Fibroblast of the aortic adventitia (primary cell): ENCODE measurements around the gene TSHZ2. TPM values are rescaled to one million over a fixed set of nuclear protein-coding genes. Genes with fewer than 3 reads are reported as not detected.

ENCODE experiments used
- DNase-seq: peaks from one replicate; pipeline ENCODE4 v3.0.0-alpha.2; 2010; ENCODE audit warnings: low read depth
- H3K4me3 ChIP-seq: 2 replicates; pipeline ENCODE4 v1.5.1; 2011; ENCODE audit warnings: low read depth, mild to moderate bottlenecking, control low read depth, low read length, moderate library complexity
- total RNA-seq: library from RNA; depleted of rRNA; stranded (reverse); fragments of >200 nt; gene quantifications from 2 replicates; pipeline ENCODE4 v1.2.3, GENCODE V29; 2012; ENCODE audit warnings: low replicate concordance
- TF ChIP-seq, protein P1 (sequence below): IDR thresholded peaks from 2 replicates; pipeline ENCODE4 v1.5.1; 2011; ENCODE audit warnings: mild to moderate bottlenecking, low read length, control low read depth, inconsistent platforms; ENCODE audit not compliant: insufficient read depth

Gene TSHZ2
- total RNA-seq, 1 donor: 6.9 TPM

- no peak overlapping the region for H3K4me3 ChIP-seq
- TF ChIP-seq, protein P1, sequence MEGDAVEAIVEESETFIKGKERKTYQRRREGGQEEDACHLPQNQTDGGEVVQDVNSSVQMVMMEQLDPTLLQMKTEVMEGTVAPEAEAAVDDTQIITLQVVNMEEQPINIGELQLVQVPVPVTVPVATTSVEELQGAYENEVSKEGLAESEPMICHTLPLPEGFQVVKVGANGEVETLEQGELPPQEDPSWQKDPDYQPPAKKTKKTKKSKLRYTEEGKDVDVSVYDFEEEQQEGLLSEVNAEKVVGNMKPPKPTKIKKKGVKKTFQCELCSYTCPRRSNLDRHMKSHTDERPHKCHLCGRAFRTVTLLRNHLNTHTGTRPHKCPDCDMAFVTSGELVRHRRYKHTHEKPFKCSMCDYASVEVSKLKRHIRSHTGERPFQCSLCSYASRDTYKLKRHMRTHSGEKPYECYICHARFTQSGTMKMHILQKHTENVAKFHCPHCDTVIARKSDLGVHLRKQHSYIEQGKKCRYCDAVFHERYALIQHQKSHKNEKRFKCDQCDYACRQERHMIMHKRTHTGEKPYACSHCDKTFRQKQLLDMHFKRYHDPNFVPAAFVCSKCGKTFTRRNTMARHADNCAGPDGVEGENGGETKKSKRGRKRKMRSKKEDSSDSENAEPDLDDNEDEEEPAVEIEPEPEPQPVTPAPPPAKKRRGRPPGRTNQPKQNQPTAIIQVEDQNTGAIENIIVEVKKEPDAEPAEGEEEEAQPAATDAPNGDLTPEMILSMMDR: no peak
- no peak for DNase-seq
These were observed 307.6 kb downstream of the TSHZ2 start for GRCh38 chr20:53279735-53280134.

- TF ChIP-seq, protein P1: no peak
- no peak for DNase-seq
These were observed 309.5 kb downstream of the TSHZ2 start for GRCh38 chr20:53281557-53282117.

GRCh38 chr20:53282217-53282955, 310.2 kb downstream of the TSHZ2 start:
- DNase-seq: no peak
- H3K4me3 ChIP-seq: no peak overlapping the region
- TF ChIP-seq, protein P1: no peak

More at GRCh38 chr20:53281557-53282117, 309.5 kb downstream of the TSHZ2 start:
- H3K4me3 ChIP-seq: no peak overlapping the region

DNA sequence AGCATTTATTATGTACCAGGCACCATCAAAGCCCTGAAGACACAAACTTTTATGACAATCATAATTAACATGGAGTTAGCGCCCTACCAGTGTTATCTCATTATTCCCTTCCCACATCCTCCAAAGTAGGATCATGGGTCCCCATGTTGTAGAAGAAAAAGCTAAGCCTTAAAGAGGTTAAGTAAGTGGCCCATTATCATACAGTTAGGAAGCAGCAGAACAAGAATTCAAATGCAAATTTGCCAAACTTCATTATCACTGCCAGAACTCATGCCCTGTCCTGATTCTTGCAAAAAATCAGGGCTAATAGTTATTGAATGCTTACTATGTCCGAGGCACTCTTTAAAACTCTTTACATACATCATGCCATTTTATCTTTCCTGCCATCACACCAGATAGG, 310.9 kb downstream of the TSHZ2 start:
- DNase-seq: no peak
- no peak overlapping the region for H3K4me3 ChIP-seq
- TF ChIP-seq, protein P1: no peak

- TF ChIP-seq, protein P1: no peak
- DNase-seq: no peak
- H3K4me3 ChIP-seq: no peak overlapping the region
These were observed 311.4 kb downstream of the TSHZ2 start for GRCh38 chr20:53283597-53283996.

DNA sequence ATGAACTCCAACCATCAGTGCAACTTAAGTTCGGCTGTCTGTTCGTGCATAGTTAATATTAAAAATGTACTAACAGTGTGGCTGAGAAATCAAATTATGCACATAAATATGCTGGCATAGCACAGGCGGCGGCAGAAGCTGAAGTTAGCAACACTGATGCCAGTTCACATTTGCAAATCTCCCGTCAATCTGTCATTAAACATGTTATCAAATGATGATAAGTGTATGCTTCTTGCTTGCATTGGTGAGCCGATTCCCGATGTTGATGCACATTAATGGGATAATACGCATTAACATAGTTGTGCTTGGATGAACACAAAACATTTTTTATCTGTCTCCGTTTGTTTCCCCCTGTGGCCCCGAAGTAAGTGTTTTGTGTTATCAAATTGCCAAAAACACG, 312.1 kb downstream of the TSHZ2 start:
- no peak for DNase-seq
- TF ChIP-seq, protein P1: no peak
- H3K4me3 ChIP-seq: no peak overlapping the region
